ENCODE results near the gene RNF166.
"Not testable (repeated sequence)": the region's sequence is repeated elsewhere in the genome, so short reads cannot be mapped to it uniquely, and the experiment has no call there.

RNF166 gene

DNA sequence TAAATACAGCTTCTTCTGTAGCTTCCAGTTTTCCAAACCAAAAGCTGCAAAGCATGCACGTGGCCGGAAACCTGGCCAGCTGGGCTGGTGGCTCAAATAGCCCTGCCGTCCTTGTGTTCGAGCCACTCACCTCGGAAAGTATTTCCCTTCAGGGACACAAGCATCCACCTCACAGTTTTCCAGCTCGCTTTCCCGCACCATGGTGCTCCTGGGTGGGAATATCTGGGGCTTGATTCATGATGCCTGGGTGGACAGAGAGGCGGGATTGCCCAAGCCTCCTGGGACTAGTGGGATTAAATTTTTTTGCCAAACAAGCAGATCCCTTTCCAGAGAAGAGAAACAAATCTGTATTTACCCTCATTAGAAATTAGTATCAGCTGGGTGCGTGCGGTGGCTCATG is 36.2 kb downstream of the RNF166 start:
- no peaks in the 10 kb centered on the region for H3K9me3 ChIP-seq (ENCODE audit: control insufficient read depth, low read length)
- H3K9ac ChIP-seq = no peak overlapping the region
- TF ChIP-seq, protein P1, sequence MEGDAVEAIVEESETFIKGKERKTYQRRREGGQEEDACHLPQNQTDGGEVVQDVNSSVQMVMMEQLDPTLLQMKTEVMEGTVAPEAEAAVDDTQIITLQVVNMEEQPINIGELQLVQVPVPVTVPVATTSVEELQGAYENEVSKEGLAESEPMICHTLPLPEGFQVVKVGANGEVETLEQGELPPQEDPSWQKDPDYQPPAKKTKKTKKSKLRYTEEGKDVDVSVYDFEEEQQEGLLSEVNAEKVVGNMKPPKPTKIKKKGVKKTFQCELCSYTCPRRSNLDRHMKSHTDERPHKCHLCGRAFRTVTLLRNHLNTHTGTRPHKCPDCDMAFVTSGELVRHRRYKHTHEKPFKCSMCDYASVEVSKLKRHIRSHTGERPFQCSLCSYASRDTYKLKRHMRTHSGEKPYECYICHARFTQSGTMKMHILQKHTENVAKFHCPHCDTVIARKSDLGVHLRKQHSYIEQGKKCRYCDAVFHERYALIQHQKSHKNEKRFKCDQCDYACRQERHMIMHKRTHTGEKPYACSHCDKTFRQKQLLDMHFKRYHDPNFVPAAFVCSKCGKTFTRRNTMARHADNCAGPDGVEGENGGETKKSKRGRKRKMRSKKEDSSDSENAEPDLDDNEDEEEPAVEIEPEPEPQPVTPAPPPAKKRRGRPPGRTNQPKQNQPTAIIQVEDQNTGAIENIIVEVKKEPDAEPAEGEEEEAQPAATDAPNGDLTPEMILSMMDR (IDR thresholded peaks at IDR 0.05) = no peak
- H3K79me2 ChIP-seq = no peaks in the 10 kb centered on the region
- no peaks in the 10 kb centered on the region for H3K36me3 ChIP-seq (ENCODE audit: control insufficient read depth, insufficient read depth, low read length)
- no peaks in the 10 kb centered on the region for H3K27me3 ChIP-seq (ENCODE audit: control insufficient read depth, insufficient read depth, low read length)
- H3K27ac ChIP-seq = no peak overlapping the region
- no peak overlapping the region for H3K4me2 ChIP-seq (ENCODE audit: low read length)
- H2AFZ ChIP-seq = no peak overlapping the region
- H3K4me1 ChIP-seq = no peaks in the 10 kb centered on the region
- no peak overlapping the region for H3K4me3 ChIP-seq (ENCODE audit: low read depth, low read length)

DNA sequence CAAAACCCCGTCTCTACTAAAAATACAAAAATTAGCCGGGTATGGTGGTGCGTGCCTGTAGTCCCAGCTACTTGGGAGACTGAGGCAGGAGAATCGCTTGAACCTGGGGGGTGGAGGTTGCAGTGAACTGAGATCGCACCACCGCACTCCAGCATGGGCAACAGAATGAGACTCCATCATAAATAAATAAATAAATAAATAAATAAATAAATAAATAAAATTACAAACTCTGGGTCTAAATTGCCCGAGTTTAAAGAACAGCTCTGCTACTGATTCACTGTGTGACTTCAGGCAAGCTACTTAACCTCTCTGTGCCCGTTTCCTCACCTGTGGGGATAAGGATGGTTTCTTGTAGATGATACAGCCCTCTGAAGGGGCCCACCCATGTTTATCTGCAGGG is 36.7 kb downstream of the RNF166 start:
- not testable (repeated sequence) for H3K9me3 ChIP-seq (ENCODE audit: control insufficient read depth, low read length); H3K4me2 ChIP-seq (ENCODE audit: low read length); H3K4me1 ChIP-seq; H3K79me2 ChIP-seq; H3K4me3 ChIP-seq (ENCODE audit: low read depth, low read length); H3K36me3 ChIP-seq (ENCODE audit: control insufficient read depth, insufficient read depth, low read length); H3K9ac ChIP-seq; H2AFZ ChIP-seq; H3K27ac ChIP-seq; H3K27me3 ChIP-seq (ENCODE audit: control insufficient read depth, insufficient read depth, low read length)

DNA sequence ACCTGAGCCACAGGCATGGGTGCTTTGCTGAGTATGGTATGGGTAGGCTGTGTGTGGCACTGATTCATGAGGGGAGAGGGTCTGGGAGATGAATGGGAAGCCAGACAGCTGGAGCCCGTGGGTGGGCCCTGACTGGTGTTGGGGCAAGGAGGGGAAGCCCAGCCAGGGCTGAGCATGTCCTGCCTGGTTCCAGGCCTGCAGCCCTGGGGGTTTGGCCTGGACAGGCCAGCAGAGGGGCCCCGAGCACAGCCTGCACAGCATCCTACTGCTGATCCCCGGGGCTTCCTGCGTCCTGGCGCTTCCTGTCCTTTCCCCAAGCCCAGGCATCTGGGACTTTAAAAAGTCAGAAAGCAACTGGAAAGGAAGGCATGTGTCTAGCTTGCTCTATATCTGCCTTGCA is 38.7 kb downstream of the RNF166 start:
- H3K4me1 ChIP-seq = peaks cover 4% of the 10 kb centered on the region
- TF ChIP-seq, protein P1 (IDR thresholded peaks at IDR 0.05) = no peak
- no peak overlapping the region for H2AFZ ChIP-seq
- no peaks in the 10 kb centered on the region for H3K9me3 ChIP-seq (ENCODE audit: control insufficient read depth, low read length)
- no peaks in the 10 kb centered on the region for H3K27me3 ChIP-seq (ENCODE audit: control insufficient read depth, insufficient read depth, low read length)
- no peak overlapping the region for H3K4me3 ChIP-seq (ENCODE audit: low read depth, low read length)
- no peak overlapping the region for H3K9ac ChIP-seq
- no peaks in the 10 kb centered on the region for H3K79me2 ChIP-seq
- no peak overlapping the region for H3K4me2 ChIP-seq (ENCODE audit: low read length)
- no peaks in the 10 kb centered on the region for H3K36me3 ChIP-seq (ENCODE audit: control insufficient read depth, insufficient read depth, low read length)
- H3K27ac ChIP-seq = no peak overlapping the region

DNA sequence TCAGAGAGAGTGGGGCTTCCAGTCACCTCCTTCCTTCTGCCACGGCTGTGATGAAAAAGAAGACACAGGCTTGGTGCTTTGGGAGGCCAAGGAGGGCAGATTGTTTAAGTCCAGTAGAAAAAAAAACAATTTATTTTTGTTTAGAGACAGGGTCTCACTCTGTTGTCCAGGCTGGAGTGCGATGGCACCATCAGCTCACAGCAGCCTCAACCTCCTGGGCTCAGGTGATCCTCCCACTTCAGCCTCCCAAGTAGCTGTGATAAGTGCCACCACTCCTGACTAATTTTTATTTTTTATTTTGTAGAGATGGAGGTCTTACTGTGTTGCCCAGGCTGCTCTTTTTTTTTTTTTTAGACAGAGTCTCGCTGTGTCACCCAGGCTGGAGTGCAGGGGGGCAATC is 40.6 kb downstream of the RNF166 start:
- no peak overlapping the region for H3K27ac ChIP-seq
- H2AFZ ChIP-seq = no peak overlapping the region
- no peak overlapping the region for H3K4me2 ChIP-seq (ENCODE audit: low read length)
- H3K36me3 ChIP-seq (ENCODE audit: control insufficient read depth, insufficient read depth, low read length) = no peaks in the 10 kb centered on the region
- peaks cover 4% of the 10 kb centered on the region for H3K4me1 ChIP-seq
- H3K9me3 ChIP-seq (ENCODE audit: control insufficient read depth, low read length) = no peaks in the 10 kb centered on the region
- H3K27me3 ChIP-seq (ENCODE audit: control insufficient read depth, insufficient read depth, low read length) = no peaks in the 10 kb centered on the region
- H3K9ac ChIP-seq = no peak overlapping the region
- H3K4me3 ChIP-seq (ENCODE audit: low read depth, low read length) = no peak overlapping the region
- TF ChIP-seq, protein P1 (IDR thresholded peaks at IDR 0.05) = no peak
- no peaks in the 10 kb centered on the region for H3K79me2 ChIP-seq

DNA sequence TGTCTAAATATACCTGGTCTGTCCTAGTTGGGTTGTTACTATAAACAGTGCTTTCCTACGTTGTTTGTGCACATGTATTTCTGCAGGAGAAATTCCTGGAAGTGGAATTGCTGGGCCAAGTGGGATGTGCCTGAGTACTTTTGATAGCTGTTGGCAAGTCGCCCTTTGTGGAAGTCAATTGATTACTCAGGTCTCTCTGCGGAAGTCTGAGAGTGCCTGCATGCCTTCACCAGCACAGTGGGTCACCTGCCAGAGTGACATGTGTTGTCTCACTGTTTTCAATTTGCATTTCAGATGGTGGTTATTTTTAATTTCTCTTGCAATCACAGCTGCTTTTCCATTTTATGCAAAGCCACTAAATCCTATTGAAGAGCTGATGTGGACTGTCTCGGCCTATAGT is 41.1 kb downstream of the RNF166 start:
- no peaks in the 10 kb centered on the region for H3K27me3 ChIP-seq (ENCODE audit: control insufficient read depth, insufficient read depth, low read length)
- no peak overlapping the region for H2AFZ ChIP-seq
- TF ChIP-seq, protein P1 (IDR thresholded peaks at IDR 0.05) = no peak
- H3K9ac ChIP-seq = no peak overlapping the region
- peaks cover 4% of the 10 kb centered on the region for H3K4me1 ChIP-seq
- H3K79me2 ChIP-seq = no peaks in the 10 kb centered on the region
- no peaks in the 10 kb centered on the region for H3K36me3 ChIP-seq (ENCODE audit: control insufficient read depth, insufficient read depth, low read length)
- H3K4me2 ChIP-seq (ENCODE audit: low read length) = no peak overlapping the region
- no peaks in the 10 kb centered on the region for H3K9me3 ChIP-seq (ENCODE audit: control insufficient read depth, low read length)
- no peak overlapping the region for H3K4me3 ChIP-seq (ENCODE audit: low read depth, low read length)
- H3K27ac ChIP-seq = no peak overlapping the region

All from parathyroid adenoma (tissue), 2 donors.